Measurements from ENCODE around the gene CASKIN2. TPM values are rescaled to one million over a fixed set of nuclear protein-coding genes. Genes with fewer than 3 reads are reported as not detected.

Gene CASKIN2
- total and polyA plus RNA-seq, 2 of the 4 experiments (the other 2 are of a cell fraction) = 2.9 to 6.9 TPM

- no peak for TF ChIP-seq CEBPB (IDR thresholded peaks at IDR 0.05; ENCODE audit: low read depth, low read length)
- no peak for TF ChIP-seq CHD1 (IDR thresholded peaks at IDR 0.05; ENCODE audit: low read depth, low read length)
- TF ChIP-seq USF2 (IDR thresholded peaks at IDR 0.05; ENCODE audit: low read depth, low read length) = no peak
- no peak for TF ChIP-seq NFE2L2 (IDR thresholded peaks at IDR 0.05; ENCODE audit: low read depth, low read length)
- TF ChIP-seq FOS (IDR thresholded peaks at IDR 0.05; ENCODE audit: low read depth, low read length) = no peak
- TF ChIP-seq, protein P1, sequence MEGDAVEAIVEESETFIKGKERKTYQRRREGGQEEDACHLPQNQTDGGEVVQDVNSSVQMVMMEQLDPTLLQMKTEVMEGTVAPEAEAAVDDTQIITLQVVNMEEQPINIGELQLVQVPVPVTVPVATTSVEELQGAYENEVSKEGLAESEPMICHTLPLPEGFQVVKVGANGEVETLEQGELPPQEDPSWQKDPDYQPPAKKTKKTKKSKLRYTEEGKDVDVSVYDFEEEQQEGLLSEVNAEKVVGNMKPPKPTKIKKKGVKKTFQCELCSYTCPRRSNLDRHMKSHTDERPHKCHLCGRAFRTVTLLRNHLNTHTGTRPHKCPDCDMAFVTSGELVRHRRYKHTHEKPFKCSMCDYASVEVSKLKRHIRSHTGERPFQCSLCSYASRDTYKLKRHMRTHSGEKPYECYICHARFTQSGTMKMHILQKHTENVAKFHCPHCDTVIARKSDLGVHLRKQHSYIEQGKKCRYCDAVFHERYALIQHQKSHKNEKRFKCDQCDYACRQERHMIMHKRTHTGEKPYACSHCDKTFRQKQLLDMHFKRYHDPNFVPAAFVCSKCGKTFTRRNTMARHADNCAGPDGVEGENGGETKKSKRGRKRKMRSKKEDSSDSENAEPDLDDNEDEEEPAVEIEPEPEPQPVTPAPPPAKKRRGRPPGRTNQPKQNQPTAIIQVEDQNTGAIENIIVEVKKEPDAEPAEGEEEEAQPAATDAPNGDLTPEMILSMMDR (conservative IDR thresholded peaks at IDR 0.05; ENCODE audit: low read depth, low read length) = no peak
- TF ChIP-seq RFX5 (IDR thresholded peaks at IDR 0.05; ENCODE audit: low read depth, low read length) = no peak
- TF ChIP-seq RCOR1 (IDR thresholded peaks at IDR 0.05; ENCODE audit: insufficient replicate concordance, low read length) = no peak
- TF ChIP-seq MAZ (IDR thresholded peaks at IDR 0.05; ENCODE audit: borderline replicate concordance, low read depth, low read length) = no peak
- no peak for TF ChIP-seq MAFK (IDR thresholded peaks at IDR 0.05; ENCODE audit: low read depth, low read length)
- TF ChIP-seq RAD21 (IDR thresholded peaks at IDR 0.05; ENCODE audit: low read length) = no peak
- no peak for TF ChIP-seq POLR2A (IDR thresholded peaks at IDR 0.05; ENCODE audit: low read depth, low read length)
- no peak for TF ChIP-seq MXI1 (IDR thresholded peaks at IDR 0.05; ENCODE audit: borderline replicate concordance, low read depth, low read length)
- no peak for TF ChIP-seq SMC3 (IDR thresholded peaks at IDR 0.05; ENCODE audit: low read depth, low read length)
- TF ChIP-seq BHLHE40 (IDR thresholded peaks at IDR 0.05; ENCODE audit: low read depth, low read length) = no peak
- TF ChIP-seq ELK1 (IDR thresholded peaks at IDR 0.05; ENCODE audit: borderline replicate concordance, low read depth, low read length) = no peak
- Histone ChIP-seq H2AK5ac (ENCODE audit: low read depth, low read length) (no peak overlapping the region), H2BK120ac (ENCODE audit: low read depth, low read length) (no peak overlapping the region), H3K27me3 (ENCODE audit: control insufficient read depth, insufficient read depth, low read length) (peaks cover 7% of the 10 kb centered on the region), H3K9me3 (ENCODE audit: control insufficient read depth, insufficient read depth, low read length) (no peaks in the 10 kb centered on the region), H3K4me1 (ENCODE audit: control insufficient read depth, insufficient read depth, low read length) (0 out of 2 replicates have a peak, but pooled peaks cover 4% of the 10 kb centered on the region), H2AFZ (replicated peaks; ENCODE audit: low read length, poor library complexity) (no peak overlapping the region), H3K4me2 (ENCODE audit: low read depth, low read length) (no peak overlapping the region), H4K5ac (ENCODE audit: low read depth, low read length) (no peak overlapping the region), H4K20me1 (ENCODE audit: insufficient read depth, low read length) (peaks cover 17% of the 10 kb centered on the region; the same call in 1 of the 2 replicates), H3K56ac (ENCODE audit: extremely low read depth, insufficient read depth, low read length) (no peak overlapping the region), H3K4me3 (ENCODE audit: insufficient read depth, low read depth, low read length) (no peak overlapping the region), H3K14ac (replicated peaks; ENCODE audit: low read depth, low read length) (no peak overlapping the region), H3K36me3 (ENCODE audit: control insufficient read depth, insufficient read depth, low read length) (peaks cover 7% of the 10 kb centered on the region; the same call in 1 of the 2 replicates), H4K91ac (ENCODE audit: insufficient read depth, low read depth, low read length) (no peak overlapping the region), H3K9me1 (ENCODE audit: insufficient read depth, low read length) (peaks cover 4% of the 10 kb centered on the region; the same call in 1 of the 2 replicates), H3K4ac (ENCODE audit: low read depth, low read length) (no peak overlapping the region), H3K23ac (ENCODE audit: low read depth, low read length) (no peak overlapping the region), H2BK5ac (ENCODE audit: low read depth, low read length, poor library complexity, severe bottlenecking) (no peak overlapping the region), H4K8ac (ENCODE audit: low read depth in 2 of 2, low read length in 2 of 2) (no peak overlapping the region), H2BK15ac (ENCODE audit: low read depth, low read length) (no peak overlapping the region), H3K9ac (ENCODE audit: low read depth, low read length) (no peak overlapping the region), H2BK20ac (ENCODE audit: low read depth, low read length) (no peak overlapping the region), H3K27ac (ENCODE audit: insufficient read depth, low read length) (no peak overlapping the region), H3K79me1 (ENCODE audit: low read depth in 1 of 2, low read length in 2 of 2) (peaks cover 8 to 14% of the 10 kb centered on the region in 2 experiments), H2AK9ac (replicated peaks; ENCODE audit: low read depth, low read length, poor library complexity) (no peak overlapping the region), H3K18ac (ENCODE audit: low read depth, low read length) (no peak overlapping the region)
- BruUV-seq (replicated peaks) = no TSS peak
- ChIA-PET CTCF (no interaction called here), POLR2A (ENCODE audit: unreplicated experiment) (no interaction called here)
- intact Hi-C loops (cut with micrococcal nuclease) = no loop called here
- DNase-seq = no peak
- 83% methylated on average over 1 of the region's 8 CpGs; no CpG with 5 or more reads in 1 of the 2 experiments for WGBS, 2 experiments (ENCODE audit: extremely low coverage in 2 of 2, insufficient read length in 1 of 2)
- ATAC-seq (ENCODE audit: low read depth) = no peak
- in situ Hi-C loops (cut with MboI; ENCODE audit: low sequenced_read_pairs) = no loop called here
- dilution Hi-C loops (cut with HindIII; ENCODE audit: low sequenced_read_pairs, unreplicated experiment) = no loop called here
Observed at GRCh38 chr17:75521290-75521689, 6.0 kb upstream of the CASKIN2 start.

All from IMR-90 (cell line).